ENCODE data around the gene LRRC15.

LRRC15 gene

DNA sequence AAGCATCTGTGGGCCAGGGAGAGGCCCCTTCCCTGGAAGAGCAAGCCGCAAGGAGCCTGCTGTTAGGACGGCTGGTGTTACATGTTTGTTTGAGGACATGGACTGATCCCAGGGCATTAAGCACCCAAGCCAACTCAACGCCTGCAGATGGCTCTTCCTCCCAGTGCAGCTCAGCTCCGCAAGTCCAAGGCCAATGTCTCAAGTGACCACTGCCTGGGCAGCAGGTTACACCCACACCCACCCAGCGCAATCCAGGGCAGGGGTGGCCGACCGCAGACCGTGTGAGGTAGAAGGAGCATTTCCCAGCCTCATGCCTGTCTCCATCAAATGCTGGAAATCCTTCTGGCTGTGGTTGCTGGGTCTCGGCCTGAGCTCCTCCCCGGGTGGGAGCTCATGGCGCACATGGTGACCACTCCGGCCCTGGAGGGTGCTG is 15.0 kb upstream of the LRRC15 start:
- Histone ChIP-seq H3K9me3 (ENCODE audit: control insufficient read depth, insufficient read depth, low read length) (no peaks in the 10 kb centered on the region), H3K79me2 (ENCODE audit: control insufficient read depth, low read length) (no peaks in the 10 kb centered on the region), H3K4me1 (ENCODE audit: control insufficient read depth, low read length) (no peaks in the 10 kb centered on the region), H3K9me2 (replicated peaks; ENCODE audit: control insufficient read depth, low read length) (no peaks in the 10 kb centered on the region), H4K20me1 (ENCODE audit: control insufficient read depth, insufficient read depth, low read depth, low read length) (no peaks in the 10 kb centered on the region), H3K4me2 (ENCODE audit: low read length) (no peak overlapping the region), H3K27me3 (ENCODE audit: control insufficient read depth, low read length) (0 out of 2 replicates have a peak, but pooled peaks cover 2% of the 10 kb centered on the region), H3K4me3 (ENCODE audit: low read length) (no peak overlapping the region), H3K36me3 (ENCODE audit: control insufficient read depth, low read length) (no peaks in the 10 kb centered on the region), H3K27ac (ENCODE audit: low read depth, low read length) (no peak overlapping the region), H3F3A (ENCODE audit: control insufficient read depth, insufficient read depth) (no peaks in the 10 kb centered on the region)
- TF ChIP-seq EZH2phosphoT487 (IDR thresholded peaks at IDR 0.05; ENCODE audit: borderline replicate concordance, low read length) (no peak), CTCF (IDR thresholded peaks at IDR 0.05; ENCODE audit: low read depth, low read length, poor library complexity, severe bottlenecking) (no peak)

DNA sequence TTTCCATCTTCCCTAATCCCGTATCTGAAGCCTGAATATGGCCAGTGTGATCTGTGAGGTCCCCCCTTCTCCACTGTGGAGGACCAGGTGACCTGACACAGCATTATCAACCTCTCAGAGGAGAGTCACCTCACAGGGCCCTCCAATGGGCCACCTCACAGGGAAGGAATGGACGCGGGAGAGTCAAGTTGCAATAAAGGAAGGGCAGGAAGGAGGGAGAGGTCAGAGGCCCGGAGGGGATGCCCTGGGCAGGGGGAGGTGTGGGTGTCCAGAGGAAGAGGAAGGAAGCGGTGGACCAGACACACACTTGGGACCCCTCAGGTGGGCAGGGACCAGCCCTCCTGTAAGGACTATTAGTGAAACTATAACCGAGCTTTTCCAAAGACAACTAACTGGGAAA is 14.6 kb upstream of the LRRC15 start:
- H3K79me2 ChIP-seq (ENCODE audit: control insufficient read depth, low read length): no peaks in the 10 kb centered on the region
- no peaks in the 10 kb centered on the region for H3K27me3 ChIP-seq (ENCODE audit: control insufficient read depth, low read length)
- H3K9me3 ChIP-seq (ENCODE audit: control insufficient read depth, insufficient read depth, low read length): no peaks in the 10 kb centered on the region
- no peaks in the 10 kb centered on the region for H3K9me2 ChIP-seq (replicated peaks; ENCODE audit: control insufficient read depth, low read length)
- H3K4me1 ChIP-seq (ENCODE audit: control insufficient read depth, low read length): no peaks in the 10 kb centered on the region
- no peaks in the 10 kb centered on the region for H3K36me3 ChIP-seq (ENCODE audit: control insufficient read depth, low read length)
- H4K20me1 ChIP-seq (ENCODE audit: control insufficient read depth, insufficient read depth, low read depth, low read length): no peaks in the 10 kb centered on the region
- no peaks in the 10 kb centered on the region for H3F3A ChIP-seq (ENCODE audit: control insufficient read depth, insufficient read depth)
- TF ChIP-seq EZH2phosphoT487 (IDR thresholded peaks at IDR 0.05; ENCODE audit: borderline replicate concordance, low read length): no peak
- no peak for TF ChIP-seq CTCF (IDR thresholded peaks at IDR 0.05; ENCODE audit: low read depth, low read length, poor library complexity, severe bottlenecking)
- no peak overlapping the region for H3K4me3 ChIP-seq (ENCODE audit: low read length)
- no peak overlapping the region for H3K4me2 ChIP-seq (ENCODE audit: low read length)
- H3K27ac ChIP-seq (ENCODE audit: low read depth, low read length): no peak overlapping the region

DNA sequence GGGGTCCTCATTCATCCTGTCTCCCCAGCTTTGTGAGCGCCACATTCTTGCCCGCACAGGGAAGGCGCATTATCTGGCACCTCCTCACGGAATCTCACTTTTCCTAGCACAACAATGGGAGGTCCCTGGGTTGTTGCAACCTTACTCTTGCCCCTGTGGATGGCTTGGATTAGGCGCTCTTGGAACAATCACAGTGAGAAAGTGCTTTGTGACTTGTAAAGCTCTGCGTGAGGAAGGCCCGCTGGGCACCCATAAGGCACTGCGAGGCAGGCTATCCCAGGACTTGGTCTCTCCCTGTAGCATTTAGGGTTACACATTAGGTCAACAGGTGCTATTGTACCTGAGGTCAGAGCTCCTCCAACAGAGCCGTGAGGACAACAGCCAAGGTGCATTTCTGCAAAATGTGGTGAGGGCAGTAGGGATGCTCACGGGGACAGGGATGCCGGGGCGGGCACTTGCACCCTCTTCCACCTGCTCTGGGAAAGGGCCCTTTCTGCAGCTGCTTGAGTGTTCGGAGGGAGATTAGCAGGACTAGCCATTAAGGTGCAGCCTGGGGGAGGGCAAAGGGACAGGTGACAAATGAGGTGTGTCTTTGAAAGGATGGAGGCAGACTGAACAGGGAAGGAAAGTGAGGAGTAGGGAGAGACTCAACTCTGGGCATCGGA is 13.9 kb upstream of the LRRC15 start:
- Histone ChIP-seq H3K27me3 (ENCODE audit: control insufficient read depth, low read length) (no peaks in the 10 kb centered on the region), H4K20me1 (ENCODE audit: control insufficient read depth, insufficient read depth, low read depth, low read length) (no peaks in the 10 kb centered on the region), H3K27ac (ENCODE audit: low read depth, low read length) (no peak overlapping the region)

More for the DNA sequence above, 13.9 kb upstream of the LRRC15 start:
- H3K36me3 ChIP-seq (ENCODE audit: control insufficient read depth, low read length): no peaks in the 10 kb centered on the region
- H3K4me3 ChIP-seq (ENCODE audit: low read length): no peak overlapping the region
- H3F3A ChIP-seq (ENCODE audit: control insufficient read depth, insufficient read depth): no peaks in the 10 kb centered on the region
- no peaks in the 10 kb centered on the region for H3K79me2 ChIP-seq (ENCODE audit: control insufficient read depth, low read length)
- no peaks in the 10 kb centered on the region for H3K4me1 ChIP-seq (ENCODE audit: control insufficient read depth, low read length)
- no peaks in the 10 kb centered on the region for H3K9me2 ChIP-seq (replicated peaks; ENCODE audit: control insufficient read depth, low read length)
- TF ChIP-seq CTCF (IDR thresholded peaks at IDR 0.05; ENCODE audit: low read depth, low read length, poor library complexity, severe bottlenecking) (no peak), EZH2phosphoT487 (IDR thresholded peaks at IDR 0.05; ENCODE audit: borderline replicate concordance, low read length) (no peak)
- H3K4me2 ChIP-seq (ENCODE audit: low read length): no peak overlapping the region
- H3K9me3 ChIP-seq (ENCODE audit: control insufficient read depth, insufficient read depth, low read length): no peaks in the 10 kb centered on the region

Measured in DOHH2 (cell line).